ENCODE measurements around the gene INTS2. TPM values are rescaled to one million over a fixed set of nuclear protein-coding genes. Genes with fewer than 3 reads are reported as not detected.
A peak's percentile ranks its signal among the peaks of the same experiment; 100 is the strongest.
"Not testable (repeated sequence)": the region's sequence is repeated elsewhere in the genome, so short reads cannot be mapped to it uniquely, and the experiment has no call there.

The INTS2 gene
- total RNA-seq, 1 experiment from 2014 or later, result 16.2 TPM

DNA sequence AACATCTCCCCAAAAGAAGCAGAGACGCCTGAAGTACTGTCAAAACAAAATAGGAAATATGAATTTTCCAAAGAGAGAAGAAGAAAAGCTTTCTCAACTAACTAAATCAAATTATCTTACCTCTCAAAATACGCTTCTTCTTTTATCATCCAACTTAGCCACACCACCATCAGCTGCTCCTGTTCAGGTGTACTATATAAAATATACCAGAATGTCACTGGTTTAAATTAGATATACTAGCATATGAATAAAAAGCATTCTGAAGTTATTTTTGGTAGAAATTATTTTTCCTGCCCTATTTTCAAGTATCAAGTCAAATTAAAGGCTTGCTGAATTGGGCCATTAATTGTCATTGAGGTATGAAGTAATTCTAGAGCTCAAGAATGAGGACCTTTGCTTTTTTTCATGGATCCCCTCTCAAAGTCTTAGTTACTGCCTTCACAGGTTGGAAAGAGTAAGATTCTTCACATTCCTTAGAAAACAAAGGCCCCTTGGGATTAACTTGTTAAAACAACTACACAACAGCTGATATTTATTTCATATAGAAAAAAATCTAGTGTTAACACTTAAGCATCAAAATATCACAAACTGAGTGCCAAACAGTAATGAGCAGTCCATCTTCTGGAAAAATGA lies 30.1 kb downstream of the INTS2 start:
- DNase-seq (ENCODE audit: low spot score), result no peak

- DNase-seq (ENCODE audit: low spot score), result no peak
Measured at GRCh38 chr17:61895391-61895790, 32.4 kb downstream of the INTS2 start.

- DNase-seq (ENCODE audit: low spot score), result not testable (repeated sequence)
Measured at GRCh38 chr17:61894310-61894709, 33.5 kb downstream of the INTS2 start.

DNA sequence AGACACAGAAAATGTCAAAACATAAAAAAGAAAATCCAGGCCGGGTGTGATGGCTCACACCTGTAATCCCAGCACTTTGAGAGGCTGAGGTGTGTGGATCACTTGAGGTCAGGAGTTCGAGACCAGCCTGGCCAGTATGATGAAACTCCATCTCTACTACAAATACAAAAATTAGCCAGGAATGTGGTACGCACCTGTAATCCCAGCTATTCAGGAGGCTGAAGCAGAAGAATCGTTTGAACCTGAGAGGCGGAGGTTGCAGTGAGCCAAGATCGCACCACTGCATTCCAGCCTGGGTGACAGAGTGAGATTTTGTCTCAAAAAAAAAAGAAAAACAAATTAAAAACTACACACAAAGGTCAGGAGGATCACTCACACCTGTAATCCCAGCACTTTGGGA lies 40.0 kb downstream of the INTS2 start:
- not testable (repeated sequence) for DNase-seq (ENCODE audit: low spot score)

GRCh38 chr17:61885865-61886264 lies 41.9 kb downstream of the INTS2 start:
- DNase-seq (ENCODE audit: low spot score), result peak; percentile 20

- no peak for DNase-seq (ENCODE audit: low spot score)
Measured at GRCh38 chr17:61884864-61885263, 42.9 kb downstream of the INTS2 start.

DNA sequence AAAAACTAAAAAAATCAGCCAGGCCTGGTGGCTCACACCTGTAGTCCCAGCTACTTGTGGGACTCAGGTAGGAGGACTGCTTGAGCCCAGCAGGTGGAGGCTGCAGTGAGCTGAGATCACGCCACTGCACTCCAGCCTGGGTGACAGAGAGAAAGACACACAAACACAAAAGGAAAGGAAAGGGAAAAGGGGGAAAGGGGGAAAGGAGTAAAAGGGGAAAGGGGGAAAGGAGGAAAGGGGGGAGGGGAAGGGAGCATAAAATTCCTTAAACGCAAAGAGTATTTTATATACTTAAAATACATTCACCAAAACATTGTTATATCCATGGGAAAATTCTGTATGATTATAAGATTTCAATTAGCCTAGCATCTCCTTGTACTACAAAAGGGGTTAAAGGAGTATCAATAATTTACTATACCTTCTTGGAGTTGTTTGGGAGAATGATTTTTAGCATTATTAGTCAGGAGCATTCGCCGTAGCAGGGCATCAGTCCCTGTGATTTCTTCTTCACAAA lies 47.1 kb downstream of the INTS2 start:
- DNase-seq (ENCODE audit: low spot score), result no peak

GRCh38 chr17:61878984-61879612 lies 48.7 kb downstream of the INTS2 start:
- no peak for DNase-seq (ENCODE audit: low spot score)

DNA sequence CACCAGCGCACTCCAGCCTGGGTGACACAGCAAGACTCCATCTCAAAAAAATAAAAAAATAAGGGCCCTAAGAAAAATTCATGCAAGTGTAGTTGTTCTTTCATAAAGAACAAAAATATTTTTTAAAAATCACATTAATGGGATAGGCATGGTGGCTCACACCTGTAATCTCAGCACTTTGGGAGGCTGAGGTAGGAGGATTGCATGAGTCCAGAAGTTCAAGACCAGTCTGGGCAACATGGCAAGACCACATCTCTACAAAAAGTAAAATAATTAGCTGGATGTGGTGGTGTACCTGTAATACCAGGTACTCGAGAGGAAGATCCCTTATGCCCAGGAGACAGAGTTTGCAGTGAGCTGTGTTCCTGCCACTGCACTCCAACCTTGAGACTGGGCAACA lies 49.3 kb downstream of the INTS2 start:
- DNase-seq (ENCODE audit: low spot score), result no peak

DNA sequence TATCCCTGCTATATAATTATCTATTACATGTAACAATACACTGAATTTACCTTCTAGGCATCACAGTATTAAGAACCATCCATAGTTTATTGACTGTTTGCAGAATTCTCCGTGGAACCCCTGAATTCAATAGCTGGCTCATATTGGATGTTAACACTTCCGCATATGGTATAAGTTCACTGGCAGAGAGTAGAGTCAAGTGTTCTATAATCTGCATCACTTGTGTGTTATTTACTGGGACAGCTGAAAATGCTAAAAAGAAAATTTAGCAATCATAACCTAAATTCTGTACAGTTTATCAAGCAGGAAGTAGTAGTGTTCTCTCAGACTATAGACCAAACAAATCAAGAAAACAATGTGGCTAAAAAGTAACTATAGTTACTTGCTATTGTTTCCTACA lies 49.9 kb downstream of the INTS2 start:
- DNase-seq (ENCODE audit: low spot score), result no peak

GRCh38 chr17:61875804-61876203 lies 52.0 kb downstream of the INTS2 start:
- no peak for DNase-seq (ENCODE audit: low spot score)

DNA sequence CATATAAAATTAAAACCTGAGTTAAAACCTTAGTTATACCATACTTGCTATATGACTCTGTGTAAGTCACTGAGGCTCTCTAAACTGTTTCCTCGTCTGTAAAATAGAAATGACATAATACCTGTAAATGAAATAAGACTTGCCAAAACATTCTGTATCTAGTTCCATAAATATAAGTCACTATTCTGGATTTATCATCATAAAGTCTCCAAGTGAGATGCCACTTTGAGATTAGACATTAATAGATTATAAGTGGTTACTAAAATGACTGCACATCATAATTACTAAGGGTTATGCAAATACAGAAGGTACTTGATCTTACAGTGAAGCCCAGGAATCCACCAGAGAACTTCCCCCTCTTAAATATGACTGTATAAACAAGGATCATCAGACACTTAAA lies 52.5 kb downstream of the INTS2 start:
- DNase-seq (ENCODE audit: low spot score), result no peak

DNA sequence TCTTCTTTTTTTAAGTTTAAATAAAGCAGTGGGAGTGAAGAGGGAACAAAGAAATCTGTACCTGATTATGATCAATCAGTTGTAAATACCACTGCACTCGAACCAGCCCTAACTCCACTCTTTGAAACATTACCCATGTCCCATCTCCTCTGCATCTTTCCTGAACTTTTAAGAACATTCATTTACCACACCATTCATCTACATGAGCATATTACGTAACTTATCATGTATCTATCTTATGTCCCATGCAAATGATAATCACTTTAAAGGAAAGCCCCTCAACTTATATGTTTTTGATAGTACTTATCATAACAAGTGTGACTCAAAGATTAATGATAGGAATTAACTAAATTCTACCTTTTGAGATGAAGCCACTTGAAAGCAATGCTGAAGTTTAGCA lies 53.7 kb downstream of the INTS2 start:
- no peak for DNase-seq (ENCODE audit: low spot score)

GRCh38 chr17:61872099-61872498 lies 55.7 kb downstream of the INTS2 start:
- no peak for DNase-seq (ENCODE audit: low spot score)

- no peak for DNase-seq (ENCODE audit: low spot score)
Measured at GRCh38 chr17:61869138-61869537, 58.6 kb downstream of the INTS2 start.

- DNase-seq (ENCODE audit: low spot score), result no peak
Measured at GRCh38 chr17:61868074-61868473, 59.7 kb downstream of the INTS2 start.

DNA sequence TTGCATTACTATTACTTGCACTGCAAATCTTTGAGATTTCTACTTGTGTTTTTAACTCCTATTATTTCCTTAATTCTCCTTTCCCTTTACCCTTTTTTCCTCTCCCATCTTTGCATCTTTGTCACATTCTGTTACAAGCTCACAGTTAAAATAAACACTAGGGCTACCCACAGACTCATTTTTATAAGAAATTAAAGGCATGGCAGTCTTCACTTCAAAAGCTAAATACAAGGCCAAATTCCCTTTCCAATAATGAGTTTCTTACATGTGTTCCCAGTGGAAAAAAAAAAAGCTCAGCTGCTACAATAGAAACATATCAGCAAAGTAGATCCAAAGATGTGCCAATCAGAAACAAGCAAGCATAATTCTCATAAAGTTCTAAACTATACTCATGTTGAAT lies 60.7 kb downstream of the INTS2 start:
- no peak for DNase-seq (ENCODE audit: low spot score)

DNA sequence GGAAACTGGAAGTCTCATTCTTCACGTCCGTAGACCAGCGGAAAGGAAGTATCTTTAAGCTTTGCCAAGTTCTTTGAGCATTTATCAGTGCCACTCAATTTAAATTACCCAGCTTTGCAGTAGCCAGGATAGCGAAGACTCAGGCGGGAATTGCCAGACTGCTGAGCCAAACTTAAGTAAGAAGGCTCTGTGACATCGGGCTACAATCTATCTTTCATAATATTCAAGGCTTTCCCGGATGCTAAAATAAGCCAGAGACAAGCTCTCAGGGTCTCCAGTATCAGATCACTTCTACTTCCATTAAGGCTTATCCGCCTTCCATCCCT lies 64.0 kb downstream of the INTS2 start:
- DNase-seq (ENCODE audit: low spot score), result no peak

- peak; percentile 96 for DNase-seq (ENCODE audit: low spot score)
Measured at GRCh38 chr17:61862975-61863800, 64.6 kb downstream of the INTS2 start, which contains the start of gene BRIP1. TSS of gene BRIP1 (minus strand) at chr17:61863528. CDS start at chr17:61861539, 1,989 bp downstream.

DNA sequence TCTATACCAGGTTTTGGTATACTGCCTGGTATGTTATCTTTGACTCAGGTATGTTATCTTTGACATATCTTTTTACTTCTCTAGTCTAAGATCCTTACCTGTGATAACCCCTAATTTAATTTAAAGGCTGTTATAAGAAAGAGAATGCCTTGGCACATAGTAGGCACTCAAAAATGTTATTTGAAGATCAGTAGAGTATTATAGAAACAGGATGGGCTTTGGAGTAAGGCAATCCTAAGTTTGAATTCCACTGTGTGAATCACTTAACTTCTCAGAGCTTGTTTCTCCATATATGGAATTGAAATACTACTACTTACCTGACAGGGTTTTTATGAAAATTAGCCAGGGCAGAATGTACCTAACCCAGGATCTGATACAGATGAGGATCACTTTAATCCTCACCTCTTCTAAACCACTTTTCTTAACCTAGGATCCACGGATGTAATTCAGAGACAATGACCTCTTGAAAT lies 65.6 kb downstream of the INTS2 start:
- DNase-seq (ENCODE audit: low spot score), result peak; percentile 18

GRCh38 chr17:61860397-61860796 lies 67.4 kb downstream of the INTS2 start:
- DNase-seq (ENCODE audit: low spot score), result not testable (repeated sequence)

DNA sequence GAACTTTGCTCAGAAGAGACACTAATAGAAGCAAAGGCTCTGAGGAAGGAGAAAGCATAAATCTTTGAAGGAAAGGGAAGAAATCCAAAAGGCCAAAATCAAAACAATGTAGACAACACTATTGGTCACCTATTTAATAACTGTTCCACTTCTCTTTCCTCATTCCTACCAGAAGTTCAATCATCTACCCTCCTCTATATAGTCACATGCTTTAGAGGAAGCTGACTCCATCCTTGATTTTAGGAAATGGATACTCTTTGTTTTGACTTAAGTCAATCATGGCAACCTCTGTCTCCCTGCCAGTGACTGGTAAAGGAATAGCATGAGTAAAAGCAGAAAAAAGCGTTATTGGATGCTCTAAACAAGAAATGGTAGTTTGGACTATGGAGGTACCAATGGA lies 71.7 kb downstream of the INTS2 start:
- no peak for DNase-seq (ENCODE audit: low spot score)

DNA sequence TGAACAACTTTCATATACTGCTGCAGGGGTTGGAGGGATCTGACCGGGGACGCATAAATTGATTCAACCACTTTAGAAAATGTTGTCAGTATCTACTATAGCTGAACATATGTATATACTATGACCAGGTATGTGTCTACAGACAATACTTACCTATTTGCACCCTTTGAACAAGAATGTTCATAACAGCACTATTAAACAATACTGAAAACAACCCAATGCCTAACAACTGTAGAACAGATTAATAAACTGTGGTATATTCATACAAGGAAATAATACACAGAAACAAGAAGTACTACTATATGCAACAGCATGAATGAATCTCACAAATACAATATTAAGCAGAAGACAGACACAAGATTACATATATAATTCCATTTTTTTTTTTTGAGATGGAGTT lies 74.9 kb downstream of the INTS2 start:
- DNase-seq (ENCODE audit: low spot score), result no peak

Data from H4 (cell line).